Naive B cell (primary cell): ENCODE measurements around the gene ENO2. TPM values are rescaled to one million over a fixed set of nuclear protein-coding genes. Genes with fewer than 3 reads are reported as not detected.
"Not testable (repeated sequence)": the region's sequence is repeated elsewhere in the genome, so short reads cannot be mapped to it uniquely, and the experiment has no call there.

Experiments
- ATAC-seq, 2 donors: fragments of 150-1000 bp; cut with Tn5 transposase; 2 replicates each; pipeline ENCODE4 v1.10.0; 2021; ENCODE audit warnings: low read depth in 2 of 2, mild to moderate bottlenecking in 2 of 2, moderate library complexity in 2 of 2
- DNase-seq: peaks from one replicate; pipeline ENCODE4 v3.0.0; 2022
- H3K27ac Mint-ChIP-seq, 6 donors: one replicate each; pipeline ENCODE4 v1.8.0; 2020 to 2022; ENCODE audit warnings: mild to moderate bottlenecking in 6 of 6, mixed read lengths in 6 of 6, moderate library complexity in 5 of 6, inconsistent platforms in 2 of 6
- H3K27me3 Mint-ChIP-seq, 3 donors: one replicate each; pipeline ENCODE4 v1.8.0; 2021 to 2022; ENCODE audit warnings: mixed read lengths in 3 of 3, mild to moderate bottlenecking in 1 of 3
- H3K36me3 Mint-ChIP-seq, 2 donors: one replicate each; pipeline ENCODE4 v1.8.0; 2020 to 2022; ENCODE audit warnings: mixed read lengths in 2 of 2, inconsistent platforms in 1 of 2, mild to moderate bottlenecking in 1 of 2
- H3K4me1 Mint-ChIP-seq, 3 donors: one replicate each; pipeline ENCODE4 v1.8.0; 2020 to 2022; ENCODE audit warnings: mixed read lengths in 3 of 3, inconsistent platforms in 1 of 3, mild to moderate bottlenecking in 1 of 3, moderate library complexity in 1 of 3
- H3K4me3 Mint-ChIP-seq, 8 donors: one replicate each; pipeline ENCODE4 v1.8.0; 2020 to 2022; ENCODE audit warnings: mild to moderate bottlenecking in 8 of 8, mixed read lengths in 8 of 8, moderate library complexity in 8 of 8, inconsistent platforms in 2 of 8
- H3K9me3 Mint-ChIP-seq, 7 donors: one replicate each; pipeline ENCODE4 v1.8.0; 2020 to 2022; ENCODE audit warnings: mixed read lengths in 7 of 7, mild to moderate bottlenecking in 5 of 7, inconsistent platforms in 2 of 7, moderate library complexity in 1 of 7
- polyA plus RNA-seq, 6 donors: library from polyadenylated mRNA; unstranded; fragments of 300-500 nt; fragmentation: Illumina TruSeq; gene quantifications; one replicate each; pipeline ENCODE4 v1.2.3, GENCODE V29; 2021; ENCODE audit warnings: low read depth in 6 of 6

Gene ENO2
- polyA plus RNA-seq, 6 donors from 2014 or later: 3.8 to 8.4 (median 5.9) TPM

DNA sequence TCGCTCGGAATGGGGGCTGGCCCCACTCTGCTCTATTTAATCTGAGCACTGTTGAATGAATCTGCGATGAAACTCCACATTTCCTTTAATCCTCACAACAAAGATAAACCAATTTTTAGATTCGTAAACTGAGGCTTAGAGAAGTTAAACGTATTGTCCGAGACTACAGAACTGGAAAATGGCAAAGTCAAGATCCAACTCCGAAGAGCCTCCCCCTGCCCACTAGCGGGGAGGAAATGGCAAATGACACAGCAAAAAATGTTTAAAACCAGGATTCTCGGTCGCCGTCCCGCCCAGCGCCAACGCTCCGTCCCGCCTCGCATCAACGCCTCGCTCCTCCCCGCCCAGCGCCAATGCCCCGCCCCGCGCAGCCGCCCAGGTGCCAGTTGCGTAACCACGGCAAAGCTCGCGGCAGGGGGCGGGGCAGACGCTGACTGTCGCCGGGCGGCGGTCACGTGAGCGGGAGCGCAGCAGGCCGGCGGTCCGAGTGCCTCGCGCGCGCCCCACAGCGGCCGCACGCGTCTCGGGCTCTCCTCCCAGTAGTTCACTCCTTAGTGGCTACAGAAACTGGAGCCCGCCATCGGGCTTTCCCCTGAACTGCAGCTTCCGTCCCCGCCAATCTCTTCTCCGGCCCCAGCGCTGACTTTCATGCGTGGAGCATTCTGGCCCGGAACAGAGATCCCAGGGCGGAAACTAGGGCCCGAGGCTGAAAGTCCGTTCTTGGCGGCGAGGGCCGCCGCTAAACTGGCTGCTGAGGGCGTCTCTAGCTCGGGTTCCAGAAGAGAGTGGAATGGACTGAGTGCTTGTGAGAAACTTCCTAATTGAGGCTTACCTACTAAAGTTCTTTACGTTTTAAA is 23.4 kb upstream of the ENO2 start:
- Mint-ChIP-seq H3K4me3 (peak overlapping the region; percentile 80 to 94 (median 92)), H3K9me3 (no peaks in the 10 kb centered on the region), H3K36me3 (no peaks in the 10 kb centered on the region), H3K4me1 (peaks cover 10 to 15% (median 15%) of the 10 kb centered on the region in 3 donors), H3K27me3 (no peaks in the 10 kb centered on the region), H3K27ac (peak overlapping the region; percentile 86 to 98 (median 94))
- DNase-seq (peak; percentile 97), ATAC-seq (peak; percentile 93 to 95)

DNA sequence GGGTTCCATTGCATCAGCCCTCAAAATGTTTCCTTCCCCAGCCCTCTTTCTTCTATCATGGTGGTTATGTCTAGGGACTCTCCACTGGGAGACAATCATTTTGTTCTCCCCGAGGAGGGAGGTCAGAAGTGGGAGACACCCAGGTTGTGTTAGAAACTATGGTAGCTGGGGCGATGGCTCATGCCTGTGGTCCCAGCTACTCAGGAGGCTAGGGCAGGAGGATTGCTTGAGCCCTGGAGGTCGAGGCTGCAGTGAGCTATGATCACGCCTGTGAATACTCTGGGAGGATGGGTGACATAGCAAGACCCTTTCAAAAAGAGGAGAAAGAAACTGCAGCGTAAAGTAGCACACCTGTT is 22.8 kb upstream of the ENO2 start:
- DNase-seq (no peak), ATAC-seq (no peak)
- Mint-ChIP-seq H3K4me3 (peak overlapping the region; percentile 80 to 94 (median 92)), H3K9me3 (no peaks in the 10 kb centered on the region), H3K27ac (peak overlapping the region; percentile 49 to 98 (median 94)), H3K36me3 (no peaks in the 10 kb centered on the region), H3K27me3 (no peaks in the 10 kb centered on the region), H3K4me1 (peaks cover 10 to 15% (median 15%) of the 10 kb centered on the region in 3 donors)

DNA sequence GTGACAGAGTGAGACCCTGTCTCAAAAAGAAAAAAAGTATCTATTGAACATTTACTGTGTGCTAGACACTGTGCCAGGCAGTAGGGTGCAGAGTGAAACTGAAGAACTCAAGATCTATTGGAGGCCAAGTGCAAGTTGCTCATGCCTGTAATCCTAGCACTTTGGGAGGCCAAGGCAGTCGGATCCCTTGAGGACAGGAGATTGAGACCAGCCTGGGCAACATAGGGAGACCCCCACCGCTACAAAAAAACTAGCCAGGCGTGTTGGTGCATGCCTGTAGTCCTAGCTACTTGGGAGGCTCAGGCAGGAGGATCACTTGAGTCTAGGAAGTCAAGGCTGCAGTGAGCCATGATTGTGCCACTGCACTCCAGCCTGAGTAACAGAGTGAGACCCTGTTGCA is 21.7 kb upstream of the ENO2 start:
- H3K4me1 Mint-ChIP-seq: peaks cover 10 to 15% (median 15%) of the 10 kb centered on the region in 3 donors
- ATAC-seq, H3K9me3 Mint-ChIP-seq, H3K36me3 Mint-ChIP-seq, H3K27me3 Mint-ChIP-seq, DNase-seq: not testable (repeated sequence)
- peak overlapping the region in 4 of 8 donors; percentile 25 to 92 (median 56) for H3K4me3 Mint-ChIP-seq
- H3K27ac Mint-ChIP-seq: peak overlapping the region in 1 of 6 donors; percentile 64

DNA sequence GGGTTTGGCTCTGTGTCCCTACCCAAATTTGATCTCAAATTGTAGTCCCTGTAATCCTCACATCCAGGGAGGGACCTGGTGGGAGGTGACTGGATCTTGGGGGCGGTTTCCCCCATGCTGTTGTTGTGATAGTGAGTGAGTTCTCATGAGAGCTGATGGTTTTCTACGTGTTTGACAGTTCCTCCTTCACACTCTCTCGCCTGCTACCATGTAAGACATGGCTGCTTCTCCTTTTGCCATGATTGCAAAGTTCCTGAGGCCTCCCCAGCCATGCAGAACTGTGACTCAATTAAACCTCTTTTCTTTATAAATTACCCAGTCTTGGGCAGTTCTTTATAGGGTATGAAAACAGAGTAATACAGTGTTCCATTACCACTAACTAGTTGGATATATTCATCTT is 20.1 kb upstream of the ENO2 start:
- ATAC-seq (no peak), DNase-seq (no peak)
- H3K9me3 Mint-ChIP-seq: no peaks in the 10 kb centered on the region
- peaks cover 11 to 15% (median 15%) of the 10 kb centered on the region in 3 donors for H3K4me1 Mint-ChIP-seq
- H3K36me3 Mint-ChIP-seq: no peaks in the 10 kb centered on the region
- H3K27ac Mint-ChIP-seq: no peak overlapping the region
- no peaks in the 10 kb centered on the region for H3K27me3 Mint-ChIP-seq
- peak overlapping the region in 1 of 8 donors; percentile 37 for H3K4me3 Mint-ChIP-seq

DNA sequence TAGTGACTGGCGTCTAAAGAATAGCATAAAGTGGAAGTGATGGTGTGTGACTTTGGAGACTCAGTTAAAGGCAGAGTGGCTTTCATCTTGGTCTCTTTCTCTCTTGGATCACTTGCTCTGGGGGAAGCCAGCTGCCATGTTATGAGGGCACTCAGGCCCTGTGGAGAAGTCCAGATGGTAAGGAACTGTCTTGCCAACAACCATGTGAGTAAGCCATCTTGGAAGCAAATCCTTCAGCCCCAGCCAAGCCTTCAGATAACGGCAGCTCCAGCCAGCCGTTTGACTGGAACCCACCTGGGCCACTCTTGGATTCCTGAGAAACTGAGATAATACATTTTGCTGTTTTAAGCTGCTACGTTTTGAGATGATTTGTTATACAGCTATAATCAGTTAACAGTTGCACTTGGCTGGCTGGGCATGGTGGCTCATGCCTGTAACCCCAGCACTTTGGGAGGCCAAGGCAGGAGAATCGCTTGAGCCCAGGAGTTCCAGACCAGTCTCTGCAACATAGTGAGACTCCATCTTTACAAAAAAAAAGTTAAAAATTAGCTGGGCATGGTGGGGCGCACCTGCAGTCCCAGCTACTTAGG is 17.4 kb upstream of the ENO2 start:
- Mint-ChIP-seq H3K4me3 (no peak overlapping the region), H3K9me3 (no peaks in the 10 kb centered on the region), H3K4me1 (peaks cover 0 to 5% (median 3%) of the 10 kb centered on the region in 3 donors), H3K36me3 (no peaks in the 10 kb centered on the region), H3K27me3 (no peaks in the 10 kb centered on the region), H3K27ac (no peak overlapping the region)
- no peak for ATAC-seq
- DNase-seq: no peak

DNA sequence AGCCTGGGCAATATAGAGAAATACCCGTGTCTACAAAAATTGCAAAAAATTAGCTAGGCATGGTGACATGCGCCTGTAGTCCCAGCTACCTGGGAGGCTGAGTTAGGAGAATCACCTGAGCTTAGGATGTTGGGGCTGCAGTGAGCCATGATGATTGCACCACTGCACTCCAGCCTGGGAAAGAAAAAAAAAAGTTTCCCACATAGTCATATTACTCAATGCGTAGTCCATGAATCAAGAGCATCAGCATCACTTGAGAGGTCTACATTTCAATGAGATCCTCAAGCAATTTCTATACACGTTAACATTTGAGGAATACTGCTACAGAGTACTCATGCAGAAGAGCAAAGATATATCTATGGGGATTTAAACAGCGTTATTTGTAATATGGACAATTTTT is 15.0 kb upstream of the ENO2 start:
- H3K27me3 Mint-ChIP-seq: no peaks in the 10 kb centered on the region
- no peak for ATAC-seq
- H3K36me3 Mint-ChIP-seq: no peaks in the 10 kb centered on the region
- H3K4me3 Mint-ChIP-seq: no peak overlapping the region
- no peak for DNase-seq
- H3K4me1 Mint-ChIP-seq: peaks cover 0 to 5% (median 0%) of the 10 kb centered on the region in 3 donors
- peak overlapping the region in 1 of 6 donors; percentile 28 for H3K27ac Mint-ChIP-seq
- H3K9me3 Mint-ChIP-seq: no peaks in the 10 kb centered on the region

DNA sequence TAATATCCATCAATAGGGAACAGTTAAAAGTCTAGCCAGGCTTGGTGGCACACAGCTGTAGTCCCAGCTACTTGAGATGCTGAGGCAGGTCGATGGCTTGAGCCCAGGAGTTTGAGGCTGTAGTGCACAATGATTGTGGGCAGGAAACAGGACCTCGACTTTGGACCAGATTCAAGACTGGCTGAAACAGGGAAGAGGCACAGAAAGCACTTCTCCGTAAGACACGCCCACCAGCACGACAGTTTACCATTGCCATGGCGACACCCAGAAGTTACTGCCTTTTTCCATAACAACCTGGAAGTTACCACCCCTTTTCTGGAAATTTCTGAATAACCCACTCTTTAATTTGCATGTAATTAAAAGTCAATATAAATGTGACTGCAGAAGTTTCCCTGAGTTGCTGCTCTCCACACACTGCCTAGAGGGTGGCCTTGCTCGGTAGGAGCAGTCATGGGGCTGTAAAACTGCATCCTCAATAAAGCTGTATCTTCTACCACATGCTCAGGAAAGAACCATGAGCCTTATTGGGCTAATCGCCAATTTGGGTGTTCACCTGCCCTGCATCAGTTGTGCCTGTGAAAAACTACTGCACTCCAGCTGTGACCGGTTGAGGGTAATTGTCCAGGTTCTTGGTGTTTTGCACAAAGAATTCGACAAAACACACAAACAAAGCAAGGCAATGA is 14.4 kb upstream of the ENO2 start:
- Mint-ChIP-seq H3K4me1 (peaks cover 0 to 5% (median 0%) of the 10 kb centered on the region in 3 donors), H3K27me3 (no peaks in the 10 kb centered on the region), H3K9me3 (no peaks in the 10 kb centered on the region), H3K4me3 (peak overlapping the region in 1 of 8 donors; percentile 37), H3K36me3 (no peaks in the 10 kb centered on the region), H3K27ac (no peak overlapping the region)
- ATAC-seq: no peak
- no peak for DNase-seq

DNA sequence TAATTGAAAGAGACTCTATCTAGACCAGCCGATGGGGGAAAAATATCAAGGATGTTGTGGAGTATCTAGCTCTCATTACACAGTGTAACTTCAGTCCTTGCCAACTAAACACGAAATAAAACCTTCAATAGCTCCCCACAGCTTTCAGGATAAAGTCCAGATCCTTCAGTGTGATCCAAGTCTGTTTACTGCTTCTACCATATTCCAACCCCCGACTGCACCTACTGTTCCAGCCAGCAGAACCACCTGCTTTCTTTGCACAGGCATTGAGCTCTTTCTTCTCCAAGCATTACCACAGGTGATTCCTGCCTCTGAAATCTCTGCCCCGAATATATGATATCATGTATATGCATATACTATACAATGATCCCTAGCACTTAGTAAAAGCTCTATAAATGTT is 11.9 kb upstream of the ENO2 start:
- ATAC-seq (no peak), DNase-seq (no peak)
- Mint-ChIP-seq H3K27me3 (no peaks in the 10 kb centered on the region), H3K36me3 (no peaks in the 10 kb centered on the region), H3K9me3 (no peaks in the 10 kb centered on the region), H3K4me1 (peaks cover 0 to 5% (median 0%) of the 10 kb centered on the region in 3 donors), H3K27ac (peak overlapping the region in 2 of 6 donors; percentile 5 to 35), H3K4me3 (peak overlapping the region in 1 of 8 donors; percentile 65)

DNA sequence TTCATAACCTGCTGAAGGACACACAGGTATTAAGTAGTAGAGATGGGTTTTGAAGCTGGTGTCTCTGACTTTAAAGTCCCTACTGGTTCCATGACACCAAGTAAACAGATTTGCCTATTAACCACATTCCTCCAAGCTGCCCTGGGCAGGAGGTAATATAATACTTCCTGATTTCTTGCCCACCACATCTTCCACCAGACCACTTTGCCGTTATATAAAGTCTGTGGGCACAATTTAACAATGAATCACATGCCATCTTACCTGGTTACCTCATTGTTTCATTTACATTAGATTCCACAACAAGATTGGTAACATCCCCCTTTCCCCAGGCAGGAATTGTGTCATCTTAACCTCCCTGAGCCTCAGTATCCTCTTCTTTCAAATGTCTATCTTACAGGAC is 10.7 kb upstream of the ENO2 start:
- H3K4me3 Mint-ChIP-seq: peak overlapping the region in 1 of 8 donors; percentile 17
- no peaks in the 10 kb centered on the region for H3K9me3 Mint-ChIP-seq
- peak overlapping the region in 3 of 6 donors; percentile 32 to 44 (median 37) for H3K27ac Mint-ChIP-seq
- peaks cover 0 to 5% (median 0%) of the 10 kb centered on the region in 3 donors for H3K4me1 Mint-ChIP-seq
- no peak for DNase-seq
- no peaks in the 10 kb centered on the region for H3K27me3 Mint-ChIP-seq
- no peak for ATAC-seq
- H3K36me3 Mint-ChIP-seq: no peaks in the 10 kb centered on the region

DNA sequence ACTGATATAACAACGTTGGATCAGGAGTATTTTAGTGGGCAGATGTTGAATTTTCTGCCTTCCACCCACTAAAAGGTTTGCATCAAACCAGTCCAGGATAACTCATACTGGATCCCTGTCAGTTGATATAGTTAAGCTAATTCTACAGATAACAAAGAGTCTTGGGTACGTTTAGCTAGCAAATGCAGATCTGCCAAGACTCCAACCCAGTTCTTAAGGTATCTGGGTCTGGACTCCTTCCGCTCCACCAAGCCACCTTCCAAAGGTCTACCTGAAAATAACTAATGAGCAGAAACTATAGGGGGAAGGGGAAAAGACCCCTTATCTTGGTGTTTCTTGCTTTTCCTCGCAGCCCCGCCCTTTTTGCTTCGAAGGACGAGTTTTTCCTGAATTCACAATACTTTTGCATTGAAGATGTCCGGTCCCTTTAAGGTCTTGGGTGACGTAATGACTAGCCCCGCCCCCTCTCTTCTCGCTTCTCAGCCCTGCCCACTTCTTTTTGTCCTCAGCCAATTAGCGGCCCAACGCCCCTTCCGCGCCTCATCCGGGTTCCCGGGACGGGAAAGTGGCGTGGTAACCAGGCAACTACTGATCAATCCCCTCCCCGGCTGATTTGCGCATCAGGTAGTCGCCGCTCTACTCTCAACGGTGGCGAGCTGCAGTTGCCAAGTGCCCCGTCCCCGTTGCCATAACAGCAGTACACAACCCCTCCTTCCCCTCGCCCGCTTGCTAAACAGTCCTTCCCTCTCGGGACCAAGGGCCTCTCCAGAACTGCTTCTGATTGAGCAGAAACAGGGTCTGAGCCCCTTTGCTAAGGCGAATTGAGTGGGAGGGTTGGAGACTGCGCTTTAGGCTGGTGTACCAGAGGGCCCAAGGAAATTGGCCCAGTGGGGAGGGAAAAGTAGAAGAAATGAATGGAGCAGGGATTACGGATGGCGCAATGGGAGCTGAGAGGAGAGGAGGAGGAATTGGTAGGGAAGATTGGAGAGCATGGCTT is 9.8 kb upstream of the ENO2 start, which contains the start of gene LRRC23:
Gene LRRC23, plus strand, starts transcription at position 543 of the 997 bp plus-strand sequence. CDS start 812 bp downstream, outside the sequence.
- peaks cover 0 to 1% (median 0%) of the 10 kb centered on the region in 3 donors for H3K4me1 Mint-ChIP-seq
- H3K9me3 Mint-ChIP-seq: no peaks in the 10 kb centered on the region
- no peaks in the 10 kb centered on the region for H3K36me3 Mint-ChIP-seq
- peak; percentile 97 for DNase-seq
- H3K4me3 Mint-ChIP-seq: peak within 1 kb of the TSS in 1 of 8 donors; percentile 17
- peak; percentile 91 to 95 for ATAC-seq
- no peaks in the 10 kb centered on the region for H3K27me3 Mint-ChIP-seq
- peak within 1 kb of the TSS in 3 of 6 donors; percentile 32 to 44 (median 37) for H3K27ac Mint-ChIP-seq

DNA sequence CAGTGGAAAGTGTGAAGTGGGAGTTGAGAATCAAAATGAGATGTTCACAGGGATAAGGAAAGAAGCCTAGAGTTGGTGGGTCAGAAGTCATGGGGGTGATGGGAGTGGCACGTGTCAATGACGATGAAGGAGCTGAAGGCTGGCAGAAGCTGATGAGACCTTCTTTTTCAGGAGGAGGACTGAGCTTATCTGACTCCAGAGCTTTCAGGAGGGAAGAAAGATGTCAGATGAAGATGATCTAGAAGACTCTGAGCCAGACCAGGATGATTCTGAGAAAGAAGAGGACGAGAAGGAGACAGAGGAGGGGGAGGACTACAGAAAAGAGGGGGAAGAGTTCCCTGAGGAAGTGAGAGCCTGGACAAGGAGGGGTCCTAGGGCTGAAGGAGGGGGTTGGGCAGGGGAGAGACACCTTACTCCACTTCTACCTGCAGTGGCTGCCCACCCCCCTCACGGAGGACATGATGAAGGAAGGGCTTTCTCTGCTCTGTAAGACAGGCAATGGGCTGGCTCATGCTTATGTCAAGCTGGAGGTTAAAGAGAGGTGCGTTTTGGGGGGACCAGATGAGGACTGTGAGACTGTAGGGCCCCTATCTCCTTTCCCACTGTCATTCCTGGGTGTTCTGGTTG is 8.9 kb upstream of the ENO2 start:
- peaks cover 0 to 2% (median 0%) of the 10 kb centered on the region in 3 donors for H3K4me1 Mint-ChIP-seq
- no peaks in the 10 kb centered on the region for H3K36me3 Mint-ChIP-seq
- ATAC-seq (no peak), DNase-seq (no peak)
- H3K9me3 Mint-ChIP-seq: no peaks in the 10 kb centered on the region
- H3K27me3 Mint-ChIP-seq: no peaks in the 10 kb centered on the region
- no peak overlapping the region for H3K4me3 Mint-ChIP-seq
- no peak overlapping the region for H3K27ac Mint-ChIP-seq

DNA sequence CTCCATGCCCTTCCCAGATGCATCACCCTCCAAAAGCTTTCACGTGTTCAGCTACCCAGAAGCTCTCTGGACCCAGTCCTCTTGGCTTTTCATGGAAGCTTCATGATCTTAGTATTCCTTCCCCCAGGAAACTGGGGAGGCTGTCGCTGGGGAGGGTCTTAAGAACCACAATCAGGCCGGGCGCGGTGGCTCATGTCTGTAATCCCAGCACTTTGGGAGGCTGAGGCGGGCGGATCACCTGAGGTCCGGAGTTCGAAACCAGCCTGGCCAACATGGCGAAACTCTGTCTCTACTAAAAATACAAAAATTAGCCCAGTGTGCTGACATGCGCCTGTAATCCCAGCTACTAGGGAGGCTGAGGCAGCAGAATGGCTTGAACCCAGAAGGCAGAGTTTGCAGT is 6.2 kb upstream of the ENO2 start:
- H3K36me3 Mint-ChIP-seq, H3K9me3 Mint-ChIP-seq, DNase-seq, H3K4me3 Mint-ChIP-seq, H3K27ac Mint-ChIP-seq, ATAC-seq, H3K4me1 Mint-ChIP-seq: not testable (repeated sequence)
- peaks cover 5 to 12% (median 8%) of the 10 kb centered on the region in 3 donors for H3K27me3 Mint-ChIP-seq
